ENCODE results near the gene CXXC1.

- TF ChIP-seq HCFC1 (IDR thresholded peaks at IDR 0.05; ENCODE audit: low read depth, low read length), result no peak
- TF ChIP-seq CREB1 (IDR thresholded peaks at IDR 0.05), result no peak
- TF ChIP-seq CREB1 (CRISPR knock-in tag; IDR thresholded peaks at IDR 0.05), result no peak
- TF ChIP-seq, protein P1, sequence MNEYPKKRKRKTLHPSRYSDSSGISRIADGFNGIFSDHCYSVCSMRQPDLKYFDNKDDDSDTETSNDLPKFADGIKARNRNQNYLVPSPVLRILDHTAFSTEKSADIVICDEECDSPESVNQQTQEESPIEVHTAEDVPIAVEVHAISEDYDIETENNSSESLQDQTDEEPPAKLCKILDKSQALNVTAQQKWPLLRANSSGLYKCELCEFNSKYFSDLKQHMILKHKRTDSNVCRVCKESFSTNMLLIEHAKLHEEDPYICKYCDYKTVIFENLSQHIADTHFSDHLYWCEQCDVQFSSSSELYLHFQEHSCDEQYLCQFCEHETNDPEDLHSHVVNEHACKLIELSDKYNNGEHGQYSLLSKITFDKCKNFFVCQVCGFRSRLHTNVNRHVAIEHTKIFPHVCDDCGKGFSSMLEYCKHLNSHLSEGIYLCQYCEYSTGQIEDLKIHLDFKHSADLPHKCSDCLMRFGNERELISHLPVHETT (CRISPR knock-in tag; conservative IDR thresholded peaks at IDR 0.05), result no peak
- TF ChIP-seq EZH2 (conservative IDR thresholded peaks at IDR 0.05; ENCODE audit: low read depth, low read length), result no peak
- no peak for TF ChIP-seq ZBTB8A (CRISPR knock-in tag; IDR thresholded peaks at IDR 0.05; ENCODE audit: borderline replicate concordance, low read depth)
- TF ChIP-seq, protein P2, sequence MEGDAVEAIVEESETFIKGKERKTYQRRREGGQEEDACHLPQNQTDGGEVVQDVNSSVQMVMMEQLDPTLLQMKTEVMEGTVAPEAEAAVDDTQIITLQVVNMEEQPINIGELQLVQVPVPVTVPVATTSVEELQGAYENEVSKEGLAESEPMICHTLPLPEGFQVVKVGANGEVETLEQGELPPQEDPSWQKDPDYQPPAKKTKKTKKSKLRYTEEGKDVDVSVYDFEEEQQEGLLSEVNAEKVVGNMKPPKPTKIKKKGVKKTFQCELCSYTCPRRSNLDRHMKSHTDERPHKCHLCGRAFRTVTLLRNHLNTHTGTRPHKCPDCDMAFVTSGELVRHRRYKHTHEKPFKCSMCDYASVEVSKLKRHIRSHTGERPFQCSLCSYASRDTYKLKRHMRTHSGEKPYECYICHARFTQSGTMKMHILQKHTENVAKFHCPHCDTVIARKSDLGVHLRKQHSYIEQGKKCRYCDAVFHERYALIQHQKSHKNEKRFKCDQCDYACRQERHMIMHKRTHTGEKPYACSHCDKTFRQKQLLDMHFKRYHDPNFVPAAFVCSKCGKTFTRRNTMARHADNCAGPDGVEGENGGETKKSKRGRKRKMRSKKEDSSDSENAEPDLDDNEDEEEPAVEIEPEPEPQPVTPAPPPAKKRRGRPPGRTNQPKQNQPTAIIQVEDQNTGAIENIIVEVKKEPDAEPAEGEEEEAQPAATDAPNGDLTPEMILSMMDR (CRISPR knock-in tag; IDR thresholded peaks at IDR 0.05), result no peak
- TF ChIP-seq ZNF788 (CRISPR knock-in tag; IDR thresholded peaks at IDR 0.05; ENCODE audit: borderline replicate concordance), result no peak
- TF ChIP-seq TEAD2 (CRISPR knock-in tag; IDR thresholded peaks at IDR 0.05), result no peak
- TF ChIP-seq CHD2 (IDR thresholded peaks at IDR 0.05; ENCODE audit: low read depth, low read length), result no peak
- TF ChIP-seq EP300 (IDR thresholded peaks at IDR 0.05; ENCODE audit: low read depth in 2 of 2, low read length in 2 of 2), result no peak
- TF ChIP-seq EP300 (CRISPR knock-in tag; IDR thresholded peaks at IDR 0.05; ENCODE audit: borderline replicate concordance), result no peak
- no peak for TF ChIP-seq POLR2A (IDR thresholded peaks at IDR 0.05; ENCODE audit: insufficient read depth in 1 of 2, low read depth in 2 of 2, low read length in 2 of 2)
- no peak for TF ChIP-seq ZNF264 (CRISPR knock-in tag; IDR thresholded peaks at IDR 0.05)
Measured at GRCh38 chr18:50301074-50301473, 13.6 kb upstream of the CXXC1 start.
